Activated CD4-positive, alpha-beta T cell treated with anti-CD3 and anti-CD28 coated beads, Interleukin-2, amount 50 U/mL, for 4 hours (primary cell): ENCODE data around the gene MAN2A1.

Experiments used
- DNase-seq, 2 experiments: peaks; one replicate each; pipeline ENCODE4 v3.0.0-alpha.2; 2020

Gene MAN2A1

GRCh38 chr5:109689740-109690241 lies at the start of gene MAN2A1:
Gene MAN2A1 (plus strand): TSS chr5:109689927. CDS start chr5:109690418, 491 bp downstream.
- DNase-seq: peak; percentile 80 to 81

- DNase-seq: no peak
Measured at GRCh38 chr5:109640976-109641375, 48.8 kb upstream of the MAN2A1 start.

GRCh38 chr5:109643791-109644350 lies 45.9 kb upstream of the MAN2A1 start:
- no peak for DNase-seq

GRCh38 chr5:109644829-109645228 lies 44.9 kb upstream of the MAN2A1 start:
- no peak for DNase-seq

GRCh38 chr5:109645707-109646192 lies 44.0 kb upstream of the MAN2A1 start:
- DNase-seq: no peak

GRCh38 chr5:109649318-109649717 lies 40.4 kb upstream of the MAN2A1 start:
- DNase-seq: no peak

GRCh38 chr5:109650493-109650892 lies 39.2 kb upstream of the MAN2A1 start:
- DNase-seq: no peak

- no peak for DNase-seq
Measured at GRCh38 chr5:109652096-109652495, 37.6 kb upstream of the MAN2A1 start.

- no peak for DNase-seq
Measured at GRCh38 chr5:109653042-109653441, 36.7 kb upstream of the MAN2A1 start.

GRCh38 chr5:109653561-109654239 lies 36.0 kb upstream of the MAN2A1 start:
- DNase-seq: no peak

- DNase-seq: no peak
Measured at GRCh38 chr5:109654455-109654854, 35.3 kb upstream of the MAN2A1 start.

GRCh38 chr5:109655841-109656240 lies 33.9 kb upstream of the MAN2A1 start:
- no peak for DNase-seq

- DNase-seq: peak; percentile 7 to 16
Measured at GRCh38 chr5:109656829-109657228, 32.9 kb upstream of the MAN2A1 start.

GRCh38 chr5:109659901-109660300 lies 29.8 kb upstream of the MAN2A1 start:
- no peak for DNase-seq

- DNase-seq: no peak
Measured at GRCh38 chr5:109660301-109660700, 29.4 kb upstream of the MAN2A1 start.

- no peak for DNase-seq
Measured at GRCh38 chr5:109668237-109668636, 21.5 kb upstream of the MAN2A1 start.

GRCh38 chr5:109668668-109669422 lies 20.9 kb upstream of the MAN2A1 start:
- DNase-seq: no peak

- no peak for DNase-seq
Measured at GRCh38 chr5:109669991-109670706, 19.6 kb upstream of the MAN2A1 start.

GRCh38 chr5:109671136-109671535 lies 18.6 kb upstream of the MAN2A1 start:
- no peak for DNase-seq

GRCh38 chr5:109674596-109674995 lies 15.1 kb upstream of the MAN2A1 start:
- DNase-seq: no peak

- DNase-seq: no peak
Measured at GRCh38 chr5:109676920-109677319, 12.8 kb upstream of the MAN2A1 start.

- DNase-seq: no peak
Measured at GRCh38 chr5:109678447-109678846, 11.3 kb upstream of the MAN2A1 start.

GRCh38 chr5:109681763-109682162 lies 8.0 kb upstream of the MAN2A1 start:
- no peak for DNase-seq
